ENCODE measurements around the gene TKFC. TPM values are rescaled to one million over a fixed set of nuclear protein-coding genes. Genes with fewer than 3 reads are reported as not detected.

TKFC gene
- total and polyA plus RNA-seq, 9 of the 15 experiments (the other 6 are each of a cell fraction or from before 2014, with no cell fraction given): 2.0 to 61.7 (median 28.5) TPM

DNA sequence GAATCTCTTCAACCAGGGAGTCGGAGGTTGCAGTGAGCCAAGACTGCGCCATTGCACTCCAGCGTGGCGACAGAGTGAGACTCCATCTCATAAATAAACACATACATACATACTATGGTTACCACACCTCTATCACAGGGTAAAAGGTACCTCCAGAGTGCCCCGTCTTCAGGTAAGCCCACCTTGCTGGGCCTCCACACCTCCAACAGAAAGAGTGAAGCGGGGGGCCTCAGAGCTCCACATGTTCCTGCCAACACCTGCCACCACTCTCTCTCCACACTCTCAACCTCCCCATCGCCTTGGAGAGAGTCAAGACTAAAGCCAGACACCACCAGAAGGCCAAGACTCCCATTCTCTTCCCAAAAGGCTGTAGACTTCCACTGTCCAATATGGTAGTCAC, 27.6 kb upstream of the TKFC start (continued):
- TF ChIP-seq, protein P1, sequence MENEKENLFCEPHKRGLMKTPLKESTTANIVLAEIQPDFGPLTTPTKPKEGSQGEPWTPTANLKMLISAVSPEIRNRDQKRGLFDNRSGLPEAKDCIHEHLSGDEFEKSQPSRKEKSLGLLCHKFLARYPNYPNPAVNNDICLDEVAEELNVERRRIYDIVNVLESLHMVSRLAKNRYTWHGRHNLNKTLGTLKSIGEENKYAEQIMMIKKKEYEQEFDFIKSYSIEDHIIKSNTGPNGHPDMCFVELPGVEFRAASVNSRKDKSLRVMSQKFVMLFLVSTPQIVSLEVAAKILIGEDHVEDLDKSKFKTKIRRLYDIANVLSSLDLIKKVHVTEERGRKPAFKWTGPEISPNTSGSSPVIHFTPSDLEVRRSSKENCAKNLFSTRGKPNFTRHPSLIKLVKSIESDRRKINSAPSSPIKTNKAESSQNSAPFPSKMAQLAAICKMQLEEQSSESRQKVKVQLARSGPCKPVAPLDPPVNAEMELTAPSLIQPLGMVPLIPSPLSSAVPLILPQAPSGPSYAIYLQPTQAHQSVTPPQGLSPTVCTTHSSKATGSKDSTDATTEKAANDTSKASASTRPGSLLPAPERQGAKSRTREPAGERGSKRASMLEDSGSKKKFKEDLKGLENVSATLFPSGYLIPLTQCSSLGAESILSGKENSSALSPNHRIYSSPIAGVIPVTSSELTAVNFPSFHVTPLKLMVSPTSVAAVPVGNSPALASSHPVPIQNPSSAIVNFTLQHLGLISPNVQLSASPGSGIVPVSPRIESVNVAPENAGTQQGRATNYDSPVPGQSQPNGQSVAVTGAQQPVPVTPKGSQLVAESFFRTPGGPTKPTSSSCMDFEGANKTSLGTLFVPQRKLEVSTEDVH (IDR thresholded peaks at IDR 0.05; ENCODE audit: low read depth, partially characterized antibody): no peak
- TF ChIP-seq ZNF695 (CRISPR knock-in tag; IDR thresholded peaks at IDR 0.05) (no peak), RB1 (IDR thresholded peaks at IDR 0.05; ENCODE audit: low read depth) (no peak), CBFA2T2 (conservative IDR thresholded peaks at IDR 0.05) (no peak), LEF1 (IDR thresholded peaks at IDR 0.05) (no peak), CEBPG (CRISPR knock-in tag; IDR thresholded peaks at IDR 0.05) (no peak), CEBPG (tag; conservative IDR thresholded peaks at IDR 0.05 in 1 of 2, IDR thresholded peaks at IDR 0.05 in 1 of 2) (no peak), NFRKB (IDR thresholded peaks at IDR 0.05; ENCODE audit: low read depth) (no peak), MAFG (tag; conservative IDR thresholded peaks at IDR 0.05) (no peak)

DNA sequence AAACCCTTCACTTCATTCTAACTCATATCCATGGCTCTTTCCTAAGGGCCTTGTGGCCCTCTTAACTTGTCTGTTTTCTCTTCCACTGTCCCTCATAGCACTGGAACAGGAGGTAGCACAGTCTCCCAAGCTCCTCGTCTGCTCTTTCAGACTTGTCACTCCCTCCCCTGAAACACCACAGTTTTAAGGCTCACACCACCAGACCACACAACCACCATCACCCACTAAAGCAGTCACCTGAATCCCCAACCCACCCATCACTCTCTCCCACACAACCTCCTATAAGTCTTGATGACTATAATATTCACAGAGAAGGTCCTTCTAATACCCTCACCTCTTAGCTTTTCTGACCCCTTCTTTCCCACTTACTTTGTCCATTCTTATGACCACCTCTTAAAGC, 26.8 kb upstream of the TKFC start:
- ATAC-seq (no peak), DNase-seq (ENCODE audit: extremely low read depth in 1 of 4, low spot score in 3 of 4) (no peak), FAIRE-seq (no peak)
- Histone ChIP-seq H3K4me3 (no peak overlapping the region), H3K27me3 (ENCODE audit: control insufficient read depth in 2 of 2, insufficient read depth in 2 of 2, low read length in 2 of 2) (no peaks in the 10 kb centered on the region), H3K27ac (ENCODE audit: extremely low read depth, low read depth, low read length) (no peak overlapping the region), H3K79me2 (ENCODE audit: control insufficient read depth, insufficient read depth, low read length) (no peaks in the 10 kb centered on the region), H3K9me3 (replicated peaks; ENCODE audit: control insufficient read depth, insufficient read depth, low read depth, low read length) (no peaks in the 10 kb centered on the region), H4K20me1 (replicated peaks; ENCODE audit: control insufficient read depth, insufficient read depth, low read length) (no peaks in the 10 kb centered on the region), H2AFZ (ENCODE audit: low read depth, low read length) (no peak overlapping the region), H3K4me2 (ENCODE audit: insufficient read depth, low read length) (no peak overlapping the region), H3K9ac (ENCODE audit: insufficient read depth in 1 of 2, low read depth in 2 of 2, low read length in 2 of 2) (no peak overlapping the region), H3K36me3 (ENCODE audit: control insufficient read depth, insufficient read depth, low read length) (peaks cover 98% of the 10 kb centered on the region), H3K4me1 (replicated peaks in 1 of 2; ENCODE audit: control insufficient read depth in 2 of 2, insufficient read depth in 2 of 2, low read length in 2 of 2) (no peaks in the 10 kb centered on the region), H3K9me1 (ENCODE audit: control insufficient read depth, insufficient read depth, low read length) (peaks cover 3% of the 10 kb centered on the region)
- 100% methylated on average over 1 of the region's 1 CpG for WGBS (ENCODE audit: insufficient coverage, low coverage, missing lambda C conversion rate)
- no TSS peak for BruUV-seq (replicated peaks)
- ChIA-PET POLR2A (interaction anchor here (2.0 kb wide), 1 partner anchor 9 kb away, joined by 6 read pairs; no protein-coding TSS in a partner anchor), CTCF (ENCODE audit: low intra/inter-chr PET ratio) (interaction anchor here (0.6 kb wide), 1 partner anchor 45 kb away, joined by 3 read pairs; no protein-coding TSS in a partner anchor)
- intact Hi-C loops (cut with micrococcal nuclease) (no loop called here), in situ Hi-C loops (cut with MboI) (no loop called here)
- TF ChIP-seq HNRNPH1 (optimal IDR thresholded peaks at IDR 0.05; ENCODE audit: low read depth, low read length) (no peak), DNMT1 (IDR thresholded peaks at IDR 0.05) (no peak), BCOR (IDR thresholded peaks at IDR 0.05) (no peak), FOXP1 (CRISPR knock-in tag; IDR thresholded peaks at IDR 0.05) (no peak), BRD9 (IDR thresholded peaks at IDR 0.05; ENCODE audit: low read depth, partially characterized antibody) (no peak), TCF3 (CRISPR knock-in tag; IDR thresholded peaks at IDR 0.05) (no peak), POLR2G (IDR thresholded peaks at IDR 0.05; ENCODE audit: low read depth, low read length) (no peak)
- TF ChIP-seq, protein P2, sequence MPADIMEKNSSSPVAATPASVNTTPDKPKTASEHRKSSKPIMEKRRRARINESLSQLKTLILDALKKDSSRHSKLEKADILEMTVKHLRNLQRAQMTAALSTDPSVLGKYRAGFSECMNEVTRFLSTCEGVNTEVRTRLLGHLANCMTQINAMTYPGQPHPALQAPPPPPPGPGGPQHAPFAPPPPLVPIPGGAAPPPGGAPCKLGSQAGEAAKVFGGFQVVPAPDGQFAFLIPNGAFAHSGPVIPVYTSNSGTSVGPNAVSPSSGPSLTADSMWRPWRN (IDR thresholded peaks at IDR 0.05; ENCODE audit: low read depth): no peak
- TF ChIP-seq, protein P3, sequence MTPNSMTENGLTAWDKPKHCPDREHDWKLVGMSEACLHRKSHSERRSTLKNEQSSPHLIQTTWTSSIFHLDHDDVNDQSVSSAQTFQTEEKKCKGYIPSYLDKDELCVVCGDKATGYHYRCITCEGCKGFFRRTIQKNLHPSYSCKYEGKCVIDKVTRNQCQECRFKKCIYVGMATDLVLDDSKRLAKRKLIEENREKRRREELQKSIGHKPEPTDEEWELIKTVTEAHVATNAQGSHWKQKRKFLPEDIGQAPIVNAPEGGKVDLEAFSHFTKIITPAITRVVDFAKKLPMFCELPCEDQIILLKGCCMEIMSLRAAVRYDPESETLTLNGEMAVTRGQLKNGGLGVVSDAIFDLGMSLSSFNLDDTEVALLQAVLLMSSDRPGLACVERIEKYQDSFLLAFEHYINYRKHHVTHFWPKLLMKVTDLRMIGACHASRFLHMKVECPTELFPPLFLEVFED (CRISPR knock-in tag; conservative IDR thresholded peaks at IDR 0.05): no peak

All from K562 (cell line).